Activated CD4-positive, CD25-positive, alpha-beta regulatory T cell (primary cell): ENCODE data around the gene RASL10A.
"Not testable (repeated sequence)": the region's sequence is repeated elsewhere in the genome, so short reads cannot be mapped to it uniquely, and the experiment has no call there.

ENCODE experiments used
- DNase-seq, 4 experiments: peaks; one replicate each; lab custom pipeline; 2025; lab: John Stamatoyannopoulos, UW

Gene RASL10A

GRCh38 chr22:29315286-29316140 is at the start of gene RASL10A:
RASL10A (minus strand) TSS chr22:29315697; CDS start chr22:29315246, 451 bp downstream.
- no peak for DNase-seq

GRCh38 chr22:29359469-29359868 is 44.0 kb upstream of the RASL10A start:
- DNase-seq, result no peak

GRCh38 chr22:29357193-29357890 is 41.8 kb upstream of the RASL10A start:
- DNase-seq, result not testable (repeated sequence)

GRCh38 chr22:29353860-29354259 is 38.4 kb upstream of the RASL10A start:
- no peak for DNase-seq

- DNase-seq, result no peak
Observed at GRCh38 chr22:29353286-29353685, 37.8 kb upstream of the RASL10A start.

- DNase-seq, result no peak
Observed at GRCh38 chr22:29352778-29353177, 37.3 kb upstream of the RASL10A start.

DNA sequence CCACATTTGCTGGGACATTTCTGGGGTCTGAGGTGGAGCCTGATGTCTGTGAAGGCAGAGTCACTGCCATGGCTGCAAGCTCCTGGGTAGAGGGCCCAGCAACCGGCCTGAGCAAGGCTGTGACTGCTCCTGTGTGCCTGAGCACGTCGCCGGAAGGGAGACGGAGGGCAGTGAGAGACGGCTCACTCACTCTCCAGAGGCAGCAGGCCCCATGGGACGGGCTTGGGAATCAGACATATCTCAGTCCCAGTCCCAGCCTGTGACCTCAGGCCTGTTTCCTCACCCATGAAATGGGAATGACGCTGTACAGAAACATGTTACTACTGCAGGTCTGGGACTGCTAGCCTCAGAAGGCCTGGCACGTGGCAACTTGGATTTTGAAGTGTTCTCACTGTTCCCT is 36.4 kb upstream of the RASL10A start:
- DNase-seq, result no peak

DNA sequence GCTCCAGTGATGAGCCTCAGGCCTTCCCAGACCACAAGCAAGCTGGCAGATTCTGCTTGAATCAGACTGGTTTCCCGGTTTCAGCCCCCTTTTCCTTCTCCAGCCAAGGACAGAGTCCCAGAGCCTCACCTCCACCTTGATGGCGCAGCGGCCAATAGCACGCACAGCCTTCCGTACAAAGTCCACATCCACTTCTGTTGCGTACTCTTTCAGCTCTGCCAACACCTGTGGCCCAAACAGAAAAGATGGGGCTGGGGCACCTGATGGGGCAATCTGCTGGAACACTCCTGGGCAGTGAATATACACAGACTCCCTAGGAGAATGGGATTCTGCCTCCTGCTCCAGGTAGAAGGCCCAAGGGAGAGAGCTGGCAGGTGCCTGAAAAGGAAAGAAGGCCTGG is 35.5 kb upstream of the RASL10A start:
- DNase-seq, result no peak

GRCh38 chr22:29348956-29349355 is 33.5 kb upstream of the RASL10A start:
- DNase-seq, result no peak

DNA sequence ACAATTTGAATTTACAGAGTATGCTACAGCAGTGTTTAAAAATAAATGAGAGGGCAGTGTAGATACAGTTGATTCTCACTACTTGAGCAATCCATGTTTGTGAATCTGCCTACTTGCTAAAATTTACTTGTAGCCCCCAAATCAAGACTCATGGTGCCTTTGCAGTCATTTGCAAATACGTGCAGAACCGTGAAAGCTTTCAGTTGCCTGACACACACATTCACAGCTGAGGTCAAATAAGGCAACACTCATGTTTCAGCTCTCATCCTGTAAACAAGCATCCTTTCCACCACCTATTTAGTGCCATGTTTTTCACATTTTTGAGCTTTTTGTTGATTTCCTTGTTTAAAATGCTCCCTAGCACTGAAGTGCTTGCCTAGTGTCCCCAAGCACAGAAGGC is 32.5 kb upstream of the RASL10A start:
- no peak for DNase-seq

- no peak for DNase-seq
Observed at GRCh38 chr22:29346659-29347058, 31.2 kb upstream of the RASL10A start.

- no peak for DNase-seq
Observed at GRCh38 chr22:29345932-29346331, 30.4 kb upstream of the RASL10A start.

- not testable (repeated sequence) for DNase-seq
Observed at GRCh38 chr22:29344889-29345288, 29.4 kb upstream of the RASL10A start.

DNA sequence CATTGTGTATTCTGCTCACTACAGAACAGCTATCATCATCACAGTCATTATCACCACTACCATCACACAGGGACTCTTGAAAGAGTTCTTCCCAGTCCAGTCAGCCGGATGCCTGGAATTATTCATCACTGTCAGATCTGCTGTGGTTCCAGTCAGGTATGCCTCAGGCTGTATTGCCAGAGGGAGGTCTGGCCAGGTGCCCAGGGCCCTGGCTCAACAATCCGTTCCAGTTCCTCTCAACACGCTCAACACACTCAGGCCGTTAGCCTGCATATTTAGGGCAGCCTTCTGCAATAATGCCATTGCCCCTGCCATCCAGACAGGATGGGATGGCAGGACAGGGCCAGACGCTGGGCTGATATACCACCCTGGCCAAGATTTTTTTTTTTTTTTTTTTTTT is 28.6 kb upstream of the RASL10A start:
- no peak for DNase-seq

GRCh38 chr22:29343313-29343805 is 27.9 kb upstream of the RASL10A start:
- DNase-seq, result no peak

DNA sequence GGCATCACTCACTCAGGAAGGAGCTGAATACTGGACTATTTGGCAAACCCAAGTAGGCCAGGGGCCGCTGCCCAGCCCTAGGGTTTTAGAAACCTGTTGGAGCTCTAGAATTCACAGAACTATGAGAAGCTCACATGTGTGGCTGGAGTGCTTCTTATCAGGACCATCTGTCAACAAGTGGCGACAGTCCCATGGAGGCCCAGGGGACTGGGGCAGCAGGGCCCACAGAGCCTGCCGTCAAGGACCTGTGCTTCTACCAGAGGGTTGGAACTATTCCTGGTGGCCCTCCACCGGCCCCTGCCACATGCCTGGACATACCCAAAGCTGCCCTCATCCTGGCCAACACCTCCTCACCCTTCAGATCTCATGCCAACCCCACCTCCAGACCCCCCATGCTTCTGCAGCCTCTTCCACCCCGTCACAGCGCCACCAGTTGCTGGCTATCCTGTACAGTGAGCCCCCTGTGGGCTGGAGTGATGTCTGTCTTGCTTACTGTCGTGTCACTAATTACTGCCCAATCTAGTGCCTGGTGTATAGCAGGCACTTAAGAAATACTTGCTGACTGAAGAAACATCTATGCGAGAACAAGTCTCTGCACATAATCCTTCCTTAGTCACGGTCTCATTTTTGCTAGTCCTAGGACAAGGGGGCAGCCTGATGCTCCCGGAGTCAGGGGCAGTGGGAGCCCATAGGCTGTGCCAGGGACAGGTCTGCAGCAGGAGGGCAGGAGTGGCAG is 27.2 kb upstream of the RASL10A start:
- DNase-seq, result no peak

DNA sequence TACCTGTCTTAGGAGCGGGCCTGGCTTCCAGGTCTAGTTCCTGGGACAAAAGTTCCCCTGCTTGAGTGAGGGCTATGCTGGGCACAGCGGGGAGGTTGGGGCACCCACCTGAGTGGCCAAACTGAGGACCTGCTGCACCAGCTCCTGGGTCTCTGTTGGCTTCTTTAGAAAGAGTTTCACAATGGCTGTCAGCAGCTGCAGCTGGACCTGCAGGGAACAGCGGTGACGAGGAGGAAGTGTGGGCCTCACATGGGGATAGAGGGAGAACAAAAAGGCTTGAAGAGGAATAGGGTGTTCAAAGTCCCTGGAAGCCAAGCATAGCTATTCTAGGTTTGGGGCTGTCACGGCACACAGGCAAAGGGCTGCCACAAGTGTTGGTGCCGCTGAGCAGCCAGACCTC is 26.7 kb upstream of the RASL10A start:
- DNase-seq, result no peak

DNA sequence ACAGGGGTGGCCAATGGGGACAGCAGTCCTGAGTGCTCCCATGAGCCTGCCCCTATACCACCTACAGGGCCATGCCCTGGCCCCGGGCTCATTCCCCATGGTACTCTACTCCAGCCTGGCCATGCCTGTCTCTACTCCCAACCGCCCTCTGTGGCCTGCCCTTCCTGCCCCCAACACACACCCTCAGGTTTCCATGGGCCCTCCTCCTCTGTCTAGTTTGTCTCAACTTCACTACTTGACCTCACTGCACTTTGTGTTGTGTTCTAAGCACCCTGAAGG is 26.3 kb upstream of the RASL10A start:
- DNase-seq, result no peak

DNA sequence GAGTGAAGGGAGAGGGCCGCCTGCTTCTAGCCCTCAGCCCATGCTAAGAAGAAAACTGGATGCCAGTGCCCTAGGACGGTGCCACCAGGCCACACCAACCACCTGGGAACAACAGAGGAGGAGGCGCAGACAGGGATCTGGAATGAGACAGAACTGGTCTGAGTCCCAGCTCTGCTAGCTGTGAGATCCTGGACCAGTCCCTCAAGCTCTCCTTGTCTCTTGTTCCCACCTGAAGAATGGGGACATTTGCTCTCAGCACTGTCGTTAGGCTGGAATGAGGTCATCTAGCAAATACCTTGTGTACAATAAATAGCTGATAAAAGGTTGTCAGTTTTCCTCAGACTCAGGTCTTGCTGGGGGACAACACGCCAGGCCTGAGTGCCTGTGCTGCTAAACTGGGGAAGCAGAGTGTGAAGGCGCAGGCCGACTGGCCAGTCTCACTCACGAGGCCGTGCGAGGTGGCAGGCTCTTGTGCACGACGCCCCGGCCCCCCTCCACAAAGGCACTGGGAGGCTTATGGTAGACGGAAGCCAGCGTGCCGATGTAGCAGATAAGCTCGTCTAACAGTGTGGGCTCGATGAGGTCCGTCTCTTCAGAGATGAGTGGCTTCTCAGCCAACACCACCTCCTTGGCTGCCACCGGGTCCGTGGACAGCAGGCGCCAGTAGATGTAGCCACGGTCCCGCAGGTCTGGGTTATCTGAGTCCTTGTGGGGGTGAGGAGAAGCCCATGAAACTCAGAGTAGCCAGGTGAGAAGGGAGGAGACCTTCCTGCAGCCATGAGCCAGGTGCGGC is 25.8 kb upstream of the RASL10A start:
- DNase-seq, result no peak

GRCh38 chr22:29340566-29340965 is 25.1 kb upstream of the RASL10A start:
- no peak for DNase-seq

GRCh38 chr22:29339381-29340235 is 24.1 kb upstream of the RASL10A start:
- no peak for DNase-seq
